Ishikawa (cell line): ENCODE measurements around the gene TAS2R30.

Source experiments
- CEBPB ChIP-seq: IDR thresholded peaks from 2 replicates; pipeline ENCODE4 v1.6.1; 2012
- CREB1 ChIP-seq: IDR thresholded peaks from 2 replicates; pipeline ENCODE4 v1.6.1; 2012; ENCODE audit warnings: low read depth
- EGR1 ChIP-seq: IDR thresholded peaks from 2 replicates; pipeline ENCODE4 v1.6.1; 2012
- EP300 ChIP-seq: IDR thresholded peaks from 2 replicates; pipeline ENCODE4 v1.6.1; 2012; ENCODE audit warnings: borderline replicate concordance
- FOXM1 ChIP-seq: IDR thresholded peaks from 2 replicates; pipeline ENCODE4 v1.6.1; 2012; ENCODE audit warnings: low read depth, borderline replicate concordance
- MAX ChIP-seq: IDR thresholded peaks from 2 replicates; pipeline ENCODE4 v1.6.1; 2012
- NFIC ChIP-seq: IDR thresholded peaks from 2 replicates; pipeline ENCODE4 v1.6.1; 2012
- RAD21 ChIP-seq: IDR thresholded peaks from 2 replicates; pipeline ENCODE4 v1.6.1; 2012; ENCODE audit warnings: low read depth
- TAF1 ChIP-seq: IDR thresholded peaks from 2 replicates; pipeline ENCODE4 v1.6.1; 2012; ENCODE audit warnings: low read depth, mild to moderate bottlenecking
- TCF12 ChIP-seq: IDR thresholded peaks from 2 replicates; pipeline ENCODE4 v1.6.1; 2012; ENCODE audit warnings: low read depth
- TEAD4 ChIP-seq: IDR thresholded peaks from 2 replicates; pipeline ENCODE4 v1.6.1; 2012
- USF1 ChIP-seq: IDR thresholded peaks from 2 replicates; pipeline ENCODE4 v1.6.1; 2012
- YY1 ChIP-seq: IDR thresholded peaks from 2 replicates; pipeline ENCODE4 v1.6.1; 2012; ENCODE audit warnings: low read depth
- ZBTB7A ChIP-seq: IDR thresholded peaks from 2 replicates; pipeline ENCODE4 v1.6.1; 2012; ENCODE audit warnings: low read depth
- TF ChIP-seq, protein P1 (sequence below): IDR thresholded peaks from 2 replicates; pipeline ENCODE4 v1.6.1; 2012; ENCODE audit warnings: low read depth, mild to moderate bottlenecking

TAS2R30 gene

GRCh38 chr12:11107719-11108118, 26.7 kb downstream of the TAS2R30 start:
- TF ChIP-seq YY1 (no peak), MAX (no peak), EGR1 (no peak), TAF1 (no peak), ZBTB7A (no peak), TCF12 (no peak), USF1 (no peak), EP300 (no peak), RAD21 (no peak), NFIC (no peak), CEBPB (no peak), TEAD4 (no peak)
- TF ChIP-seq, protein P1, sequence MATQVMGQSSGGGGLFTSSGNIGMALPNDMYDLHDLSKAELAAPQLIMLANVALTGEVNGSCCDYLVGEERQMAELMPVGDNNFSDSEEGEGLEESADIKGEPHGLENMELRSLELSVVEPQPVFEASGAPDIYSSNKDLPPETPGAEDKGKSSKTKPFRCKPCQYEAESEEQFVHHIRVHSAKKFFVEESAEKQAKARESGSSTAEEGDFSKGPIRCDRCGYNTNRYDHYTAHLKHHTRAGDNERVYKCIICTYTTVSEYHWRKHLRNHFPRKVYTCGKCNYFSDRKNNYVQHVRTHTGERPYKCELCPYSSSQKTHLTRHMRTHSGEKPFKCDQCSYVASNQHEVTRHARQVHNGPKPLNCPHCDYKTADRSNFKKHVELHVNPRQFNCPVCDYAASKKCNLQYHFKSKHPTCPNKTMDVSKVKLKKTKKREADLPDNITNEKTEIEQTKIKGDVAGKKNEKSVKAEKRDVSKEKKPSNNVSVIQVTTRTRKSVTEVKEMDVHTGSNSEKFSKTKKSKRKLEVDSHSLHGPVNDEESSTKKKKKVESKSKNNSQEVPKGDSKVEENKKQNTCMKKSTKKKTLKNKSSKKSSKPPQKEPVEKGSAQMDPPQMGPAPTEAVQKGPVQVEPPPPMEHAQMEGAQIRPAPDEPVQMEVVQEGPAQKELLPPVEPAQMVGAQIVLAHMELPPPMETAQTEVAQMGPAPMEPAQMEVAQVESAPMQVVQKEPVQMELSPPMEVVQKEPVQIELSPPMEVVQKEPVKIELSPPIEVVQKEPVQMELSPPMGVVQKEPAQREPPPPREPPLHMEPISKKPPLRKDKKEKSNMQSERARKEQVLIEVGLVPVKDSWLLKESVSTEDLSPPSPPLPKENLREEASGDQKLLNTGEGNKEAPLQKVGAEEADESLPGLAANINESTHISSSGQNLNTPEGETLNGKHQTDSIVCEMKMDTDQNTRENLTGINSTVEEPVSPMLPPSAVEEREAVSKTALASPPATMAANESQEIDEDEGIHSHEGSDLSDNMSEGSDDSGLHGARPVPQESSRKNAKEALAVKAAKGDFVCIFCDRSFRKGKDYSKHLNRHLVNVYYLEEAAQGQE = no peak

DNA sequence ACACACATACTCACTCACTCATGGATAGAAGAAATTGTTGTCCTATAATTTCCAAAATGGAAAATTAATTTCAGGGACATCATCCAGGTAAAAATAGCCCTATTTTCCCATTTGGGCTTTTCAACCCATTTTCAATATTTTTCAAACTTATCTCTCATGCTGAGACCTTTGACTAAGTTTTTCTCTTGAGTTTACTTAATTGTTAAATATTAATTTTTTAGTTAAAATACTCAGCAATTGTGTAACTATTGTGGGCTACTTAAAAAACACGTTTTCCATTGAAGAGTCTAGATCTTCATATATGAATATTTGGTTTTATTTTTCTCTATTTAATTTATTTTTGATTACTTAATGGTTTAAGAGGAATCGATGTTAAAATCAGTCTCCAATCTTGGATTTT, 28.2 kb downstream of the TAS2R30 start:
- no peak for TF ChIP-seq EP300
- TF ChIP-seq YY1 = no peak
- no peak for TF ChIP-seq RAD21
- no peak for TF ChIP-seq NFIC
- no peak for TF ChIP-seq TCF12
- no peak for TF ChIP-seq USF1
- no peak for TF ChIP-seq EGR1
- TF ChIP-seq, protein P1 = no peak
- no peak for TF ChIP-seq CREB1
- no peak for TF ChIP-seq TEAD4
- TF ChIP-seq CEBPB = no peak
- no peak for TF ChIP-seq MAX
- TF ChIP-seq ZBTB7A = no peak
- TF ChIP-seq FOXM1 = no peak
- TF ChIP-seq TAF1 = no peak

- TF ChIP-seq RAD21 (no peak), ZBTB7A (no peak), EGR1 (no peak), USF1 (no peak), TAF1 (no peak), FOXM1 (no peak), CEBPB (no peak), NFIC (no peak), CREB1 (no peak), TEAD4 (no peak), TCF12 (no peak), YY1 (no peak), EP300 (no peak), MAX (no peak)
- TF ChIP-seq, protein P1 = no peak
Measured at GRCh38 chr12:11105546-11105945, 28.9 kb downstream of the TAS2R30 start.

GRCh38 chr12:11092128-11092527, 42.3 kb downstream of the TAS2R30 start, which contains the start of gene TAS2R43:
Gene TAS2R43 (minus strand): TSS chr12:11092313. CDS start chr12:11092229, 84 bp downstream.
- TF ChIP-seq FOXM1 = no peak
- TF ChIP-seq TAF1 = no peak
- no peak for TF ChIP-seq EGR1
- TF ChIP-seq CEBPB = no peak
